Calu3 (cell line): ENCODE results near the gene AP3S2. TPM values are rescaled to one million over a fixed set of nuclear protein-coding genes. Genes with fewer than 3 reads are reported as not detected.

Experiments
- BruUV-seq: library from RNA; stranded (reverse); fragments of 400-500 nt; replicated peaks from 2 replicates; lab custom pipeline; 2021; lab: Mats Ljungman, UMichigan
- CTCF ChIA-PET: fragments of 300-600 bp; sonication (Branson Sonifier 250); formaldehyde crosslinking; loops from one replicate; lab custom pipeline; 2022; ENCODE audit warnings: antibody characterized with exemption; lab: Charles Lee
- DNase-seq: peaks from one replicate; pipeline ENCODE4 v3.0.0; 2022
- H3K27ac Mint-ChIP-seq: one replicate; pipeline ENCODE4 v1.8.0; 2022; ENCODE audit warnings: mixed read lengths; ENCODE audit not compliant: unreplicated experiment
- H3K27me3 Mint-ChIP-seq: one replicate; pipeline ENCODE4 v1.8.0; 2022; ENCODE audit warnings: mixed read lengths; ENCODE audit not compliant: unreplicated experiment
- H3K36me3 Mint-ChIP-seq: one replicate; pipeline ENCODE4 v1.8.0; 2022; ENCODE audit warnings: mild to moderate bottlenecking, moderate library complexity, mixed read lengths; ENCODE audit not compliant: insufficient read depth, unreplicated experiment
- H3K4me1 Mint-ChIP-seq: one replicate; pipeline ENCODE4 v1.8.0; 2022; ENCODE audit warnings: mild to moderate bottlenecking, low read depth, mixed read lengths; ENCODE audit not compliant: unreplicated experiment
- H3K4me3 Mint-ChIP-seq: one replicate; pipeline ENCODE4 v1.8.0; 2022; ENCODE audit warnings: mild to moderate bottlenecking, low read depth, moderate library complexity, mixed read lengths; ENCODE audit not compliant: unreplicated experiment
- H3K9me3 Mint-ChIP-seq: one replicate; pipeline ENCODE4 v1.8.0; 2022; ENCODE audit warnings: low read depth, mixed read lengths; ENCODE audit not compliant: unreplicated experiment
- intact Hi-C: fragments of 100-400 bp; cut with micrococcal nuclease; formaldehyde crosslinking; loops from one replicate; pipeline ENCODE4 v1.10.0; 2022; ENCODE audit not compliant: unreplicated experiment
- total RNA-seq: library from RNA; stranded (reverse); gene quantifications from 2 replicates; pipeline ENCODE4 v1.2.3, GENCODE V29; 2022
- TF ChIP-seq, protein P1 (sequence below): fragments of 200-600 bp; IDR thresholded peaks from one replicate; pipeline ENCODE4 v1.8.0; 2022; ENCODE audit warnings: antibody characterized with exemption; ENCODE audit not compliant: unreplicated experiment

The AP3S2 gene
- total RNA-seq, 1 experiment from 2014 or later: 46.2 TPM

GRCh38 chr15:89787944-89788343 is 105.8 kb downstream of the AP3S2 start:
- H3K27ac Mint-ChIP-seq: no peak overlapping the region
- no peak for DNase-seq
- peaks cover 29% of the 10 kb centered on the region for H3K4me1 Mint-ChIP-seq
- CTCF ChIA-PET: no interaction called here
- H3K36me3 Mint-ChIP-seq: peaks cover 12% of the 10 kb centered on the region
- intact Hi-C loops: loop anchor here (5.0 kb wide), 1 partner anchor 59 kb away; no protein-coding TSS in a partner anchor
- TF ChIP-seq, protein P1, sequence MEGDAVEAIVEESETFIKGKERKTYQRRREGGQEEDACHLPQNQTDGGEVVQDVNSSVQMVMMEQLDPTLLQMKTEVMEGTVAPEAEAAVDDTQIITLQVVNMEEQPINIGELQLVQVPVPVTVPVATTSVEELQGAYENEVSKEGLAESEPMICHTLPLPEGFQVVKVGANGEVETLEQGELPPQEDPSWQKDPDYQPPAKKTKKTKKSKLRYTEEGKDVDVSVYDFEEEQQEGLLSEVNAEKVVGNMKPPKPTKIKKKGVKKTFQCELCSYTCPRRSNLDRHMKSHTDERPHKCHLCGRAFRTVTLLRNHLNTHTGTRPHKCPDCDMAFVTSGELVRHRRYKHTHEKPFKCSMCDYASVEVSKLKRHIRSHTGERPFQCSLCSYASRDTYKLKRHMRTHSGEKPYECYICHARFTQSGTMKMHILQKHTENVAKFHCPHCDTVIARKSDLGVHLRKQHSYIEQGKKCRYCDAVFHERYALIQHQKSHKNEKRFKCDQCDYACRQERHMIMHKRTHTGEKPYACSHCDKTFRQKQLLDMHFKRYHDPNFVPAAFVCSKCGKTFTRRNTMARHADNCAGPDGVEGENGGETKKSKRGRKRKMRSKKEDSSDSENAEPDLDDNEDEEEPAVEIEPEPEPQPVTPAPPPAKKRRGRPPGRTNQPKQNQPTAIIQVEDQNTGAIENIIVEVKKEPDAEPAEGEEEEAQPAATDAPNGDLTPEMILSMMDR: no peak
- H3K9me3 Mint-ChIP-seq: no peaks in the 10 kb centered on the region
- H3K4me3 Mint-ChIP-seq: no peak overlapping the region
- no peaks in the 10 kb centered on the region for H3K27me3 Mint-ChIP-seq
- BruUV-seq: no TSS peak

DNA sequence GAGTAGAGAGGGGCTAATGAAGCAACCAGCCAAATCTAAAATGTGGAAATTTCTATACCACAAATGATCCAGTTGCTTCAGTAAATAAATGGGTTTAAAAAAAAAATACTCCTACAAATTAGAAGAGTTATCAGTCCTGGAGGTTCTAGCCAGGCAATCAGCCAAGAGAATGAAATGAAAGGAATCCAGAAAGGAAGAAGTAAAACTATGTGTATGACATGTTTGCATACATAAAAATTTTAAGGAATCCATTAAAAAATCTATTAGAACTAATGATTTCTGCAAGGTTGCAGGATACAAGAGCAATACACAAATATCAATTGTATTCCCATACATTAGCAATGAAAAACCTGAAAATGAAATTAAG is 108.0 kb downstream of the AP3S2 start:
- peak overlapping the region; percentile 26 for H3K4me3 Mint-ChIP-seq
- CTCF ChIA-PET: interaction anchor here (0.6 to 1.0 kb wide), 2 partner anchors 35 to 37 kb away, joined by 3 to 4 read pairs; partner anchors contain the start of gene MESP1
- H3K36me3 Mint-ChIP-seq: peaks cover 12% of the 10 kb centered on the region
- H3K4me1 Mint-ChIP-seq: peaks cover 46% of the 10 kb centered on the region
- H3K9me3 Mint-ChIP-seq: no peaks in the 10 kb centered on the region
- intact Hi-C loops: loop anchor here (5.0 kb wide), 1 partner anchor 62 kb away; no protein-coding TSS in a partner anchor
- TF ChIP-seq, protein P1: no peak
- no peaks in the 10 kb centered on the region for H3K27me3 Mint-ChIP-seq
- H3K27ac Mint-ChIP-seq: peak overlapping the region; percentile 88
- no peak for DNase-seq
- no TSS peak for BruUV-seq

- CTCF ChIA-PET: interaction anchor here (0.6 to 1.1 kb wide), 3 partner anchors 35 to 90 kb away, joined by 3 to 4 read pairs (median 3); partner anchors contain the start of gene MESP1
- peaks cover 51% of the 10 kb centered on the region for H3K4me1 Mint-ChIP-seq
- peak overlapping the region; percentile 26 for H3K4me3 Mint-ChIP-seq
- no peaks in the 10 kb centered on the region for H3K9me3 Mint-ChIP-seq
- BruUV-seq: no TSS peak
- H3K27ac Mint-ChIP-seq: peak overlapping the region; percentile 88
- DNase-seq: peak; percentile 76
- H3K27me3 Mint-ChIP-seq: no peaks in the 10 kb centered on the region
- intact Hi-C loops: loop anchor here (5.0 kb wide), 1 partner anchor 62 kb away; no protein-coding TSS in a partner anchor
- TF ChIP-seq, protein P1: no peak
- H3K36me3 Mint-ChIP-seq: peaks cover 12% of the 10 kb centered on the region
Measured at GRCh38 chr15:89785064-89785773, 108.6 kb downstream of the AP3S2 start.

GRCh38 chr15:89784686-89784960 is 109.2 kb downstream of the AP3S2 start:
- Mint-ChIP-seq H3K4me3 (no peak overlapping the region), H3K4me1 (peaks cover 53% of the 10 kb centered on the region), H3K27me3 (no peaks in the 10 kb centered on the region), H3K9me3 (no peaks in the 10 kb centered on the region), H3K36me3 (peaks cover 12% of the 10 kb centered on the region), H3K27ac (peak overlapping the region; percentile 88)
- BruUV-seq: no TSS peak
- intact Hi-C loops: no loop called here
- TF ChIP-seq, protein P1: no peak
- CTCF ChIA-PET: interaction anchor here (1.1 kb wide), 1 partner anchor 90 kb away, joined by 3 read pairs; no protein-coding TSS in a partner anchor
- DNase-seq: no peak
